Measurements from ENCODE around the gene NMT2. TPM values are rescaled to one million over a fixed set of nuclear protein-coding genes. Genes with fewer than 3 reads are reported as not detected.
"Not testable (repeated sequence)": the region's sequence is repeated elsewhere in the genome, so short reads cannot be mapped to it uniquely, and the experiment has no call there.

The NMT2 gene
- total and polyA plus RNA-seq, 7 donors: 3.9 to 12.9 (median 8.2) TPM

- TF ChIP-seq CTCF (IDR thresholded peaks at IDR 0.05): no peak
- H3K36me3 ChIP-seq (ENCODE audit: insufficient read depth in 1 of 2, low read depth in 1 of 2): no peaks in the 10 kb centered on the region
- intact Hi-C loops (cut with DNase I): no loop called here
- H3K4me1 ChIP-seq: no peaks in the 10 kb centered on the region
- DNase-seq (no peak), ATAC-seq (no peak)
- no peaks in the 10 kb centered on the region for H3K9me3 ChIP-seq
- 89 to 93% (median 89%) methylated on average over 6 of the region's 6 CpGs for WGBS, 3 donors
- no peak overlapping the region for H3K4me3 ChIP-seq
- no peak overlapping the region for H3K27ac ChIP-seq
- H3K27me3 ChIP-seq (ENCODE audit: insufficient read depth in 3 of 3, low read length in 2 of 3): no peaks in the 10 kb centered on the region
These were observed 43.0 kb upstream of the NMT2 start for GRCh38 chr10:15211464-15211979.

- ATAC-seq (no peak), DNase-seq (no peak)
- intact Hi-C loops (cut with DNase I): loop anchor here in 1 of 2 donors (1.0 kb wide), 1 partner anchor 161 kb away; the partner anchor contains the start of gene FAM171A1
- Histone ChIP-seq H3K9me3 (no peaks in the 10 kb centered on the region), H3K4me3 (no peak overlapping the region), H3K36me3 (ENCODE audit: insufficient read depth in 1 of 2, low read depth in 1 of 2) (no peaks in the 10 kb centered on the region), H3K4me1 (no peaks in the 10 kb centered on the region), H3K27me3 (ENCODE audit: insufficient read depth in 3 of 3, low read length in 2 of 3) (no peaks in the 10 kb centered on the region), H3K27ac (no peak overlapping the region)
- WGBS, 3 donors: 83 to 90% (median 90%) methylated on average over 8 of the region's 8 CpGs
- no peak for TF ChIP-seq CTCF (IDR thresholded peaks at IDR 0.05)
These were observed 42.0 kb upstream of the NMT2 start for GRCh38 chr10:15210521-15210920.

GRCh38 chr10:15209827-15210509 lies 41.5 kb upstream of the NMT2 start:
- peak; percentile 69 to 80 (median 73) for ATAC-seq
- H3K4me1 ChIP-seq: no peaks in the 10 kb centered on the region
- no peaks in the 10 kb centered on the region for H3K27me3 ChIP-seq (ENCODE audit: insufficient read depth in 3 of 3, low read length in 2 of 3)
- H3K4me3 ChIP-seq: no peak overlapping the region
- intact Hi-C loops (cut with DNase I): loop anchor here in 1 of 2 donors (1.0 kb wide), 1 partner anchor 161 kb away; the partner anchor contains the start of gene FAM171A1
- no peaks in the 10 kb centered on the region for H3K36me3 ChIP-seq (ENCODE audit: insufficient read depth in 1 of 2, low read depth in 1 of 2)
- H3K27ac ChIP-seq: no peak overlapping the region
- no peaks in the 10 kb centered on the region for H3K9me3 ChIP-seq
- WGBS, 3 donors: 21 to 25% (median 22%) methylated on average over 14 of the region's 14 CpGs
- DNase-seq: peak; percentile 67 to 75
- peak; percentile 84 for TF ChIP-seq CTCF (IDR thresholded peaks at IDR 0.05)

GRCh38 chr10:15208221-15208620 lies 39.7 kb upstream of the NMT2 start:
- intact Hi-C loops (cut with DNase I): no loop called here
- H3K27ac ChIP-seq: no peak overlapping the region
- no peaks in the 10 kb centered on the region for H3K27me3 ChIP-seq (ENCODE audit: insufficient read depth in 3 of 3, low read length in 2 of 3)
- no peak overlapping the region for H3K4me3 ChIP-seq
- WGBS, 3 donors: 93 to 98% (median 97%) methylated on average over 2 of the region's 2 CpGs
- no peaks in the 10 kb centered on the region for H3K36me3 ChIP-seq (ENCODE audit: insufficient read depth in 1 of 2, low read depth in 1 of 2)
- DNase-seq (no peak), ATAC-seq (no peak)
- H3K9me3 ChIP-seq: no peaks in the 10 kb centered on the region
- H3K4me1 ChIP-seq: no peaks in the 10 kb centered on the region
- TF ChIP-seq CTCF (IDR thresholded peaks at IDR 0.05): no peak

- H3K4me1 ChIP-seq; H3K27me3 ChIP-seq (ENCODE audit: insufficient read depth in 3 of 3, low read length in 2 of 3); H3K27ac ChIP-seq; H3K36me3 ChIP-seq (ENCODE audit: insufficient read depth in 1 of 2, low read depth in 1 of 2); ATAC-seq; H3K9me3 ChIP-seq; H3K4me3 ChIP-seq; intact Hi-C loops (cut with DNase I); DNase-seq: not testable (repeated sequence)
- 97 to 98% (median 97%) methylated on average over 4 of the region's 4 CpGs for WGBS, 3 donors
These were observed 38.9 kb upstream of the NMT2 start for GRCh38 chr10:15207410-15207809.

All from psoas muscle (tissue), 8 donors.